ENCODE results near the gene ZSWIM4.
A peak's percentile ranks its signal among the peaks of the same experiment; 100 is the strongest.

Gene ZSWIM4

GRCh38 chr19:13794757-13795589 is at the start of gene ZSWIM4:
TSS of gene ZSWIM4 (plus strand) at chr19:13795443. CDS start at chr19:13795649, 206 bp downstream.
- DNase-seq: peak; percentile 82 to 99 (median 96)

- no peak for DNase-seq
Observed at GRCh38 chr19:13747098-13747453, 48.2 kb upstream of the ZSWIM4 start.

- peak in 3 of 56 donors; percentile 11 to 39 (median 19) for DNase-seq
Observed at GRCh38 chr19:13748169-13748828, 46.9 kb upstream of the ZSWIM4 start.

GRCh38 chr19:13751436-13751835 is 43.8 kb upstream of the ZSWIM4 start:
- DNase-seq: no peak

GRCh38 chr19:13753622-13754021 is 41.6 kb upstream of the ZSWIM4 start:
- peak in 4 of 56 donors; percentile 4 to 21 (median 16) for DNase-seq

GRCh38 chr19:13756210-13756609 is 39.0 kb upstream of the ZSWIM4 start:
- no peak for DNase-seq

- DNase-seq: no peak
Observed at GRCh38 chr19:13757805-13758772, 37.2 kb upstream of the ZSWIM4 start.

- no peak for DNase-seq
Observed at GRCh38 chr19:13758795-13759194, 36.4 kb upstream of the ZSWIM4 start.

- no peak for DNase-seq
Observed at GRCh38 chr19:13761423-13761822, 33.8 kb upstream of the ZSWIM4 start.

GRCh38 chr19:13762635-13763235 is 32.5 kb upstream of the ZSWIM4 start:
- DNase-seq: no peak

- DNase-seq: no peak
Observed at GRCh38 chr19:13763265-13763664, 32.0 kb upstream of the ZSWIM4 start.

GRCh38 chr19:13764101-13764807 is 31.0 kb upstream of the ZSWIM4 start, which contains the start of gene MRI1:
TSS of gene MRI1 (plus strand) at chr19:13764522. CDS start at chr19:13764589, 67 bp downstream.
- DNase-seq: peak in 54 of 56 donors; percentile 11 to 93 (median 67)

- DNase-seq: peak in 6 of 56 donors; percentile 3 to 22 (median 12)
Observed at GRCh38 chr19:13764821-13765394, 30.3 kb upstream of the ZSWIM4 start.

GRCh38 chr19:13765395-13766094 is 29.7 kb upstream of the ZSWIM4 start:
- DNase-seq: peak in 1 of 56 donors; percentile 6

- DNase-seq: no peak
Observed at GRCh38 chr19:13766095-13766481, 29.2 kb upstream of the ZSWIM4 start.

GRCh38 chr19:13768510-13768909 is 26.7 kb upstream of the ZSWIM4 start:
- DNase-seq: no peak

- no peak for DNase-seq
Observed at GRCh38 chr19:13770013-13770635, 25.1 kb upstream of the ZSWIM4 start.

Data from nucleus accumbens (tissue), 56 donors.